Stomach (tissue), 4 donors: ENCODE data around the gene FETUB.

Source experiments
- CTCF ChIP-seq, 7 experiments: fragments of 450-650 bp in 4 of 7; fragments of 200-600 bp in 3 of 7; sonication (generic) in 3 of 7; IDR thresholded peaks; one replicate each; pipeline ENCODE4 v1.5.1; 2016 to 2019; ENCODE audit warnings: antibody characterized with exemption in 7 of 7, control low read depth in 2 of 7, mild to moderate bottlenecking in 1 of 7
- EP300 ChIP-seq: sonication (generic); formaldehyde crosslinking; IDR thresholded peaks from one replicate; pipeline ENCODE4 v1.6.1; 2017; ENCODE audit warnings: antibody characterized with exemption
- POLR2A ChIP-seq, 4 donors: fragments of 450-650 bp; IDR thresholded peaks; one replicate each; pipeline ENCODE4 v1.6.1; 2016; ENCODE audit warnings: antibody characterized with exemption in 4 of 4, control low read depth in 2 of 4, mild to moderate bottlenecking in 1 of 4, moderate library complexity in 1 of 4

- TF ChIP-seq CTCF (IDR thresholded peaks at IDR 0.05) (no peak), POLR2A (IDR thresholded peaks at IDR 0.05) (no peak), EP300 (no peak)
These were observed 3.7 kb upstream of the FETUB start for GRCh38 chr3:186636536-186636935.
